ENCODE measurements around the gene RFC1.
"Not testable (repeated sequence)": the region's sequence is repeated elsewhere in the genome, so short reads cannot be mapped to it uniquely, and the experiment has no call there.

DNA sequence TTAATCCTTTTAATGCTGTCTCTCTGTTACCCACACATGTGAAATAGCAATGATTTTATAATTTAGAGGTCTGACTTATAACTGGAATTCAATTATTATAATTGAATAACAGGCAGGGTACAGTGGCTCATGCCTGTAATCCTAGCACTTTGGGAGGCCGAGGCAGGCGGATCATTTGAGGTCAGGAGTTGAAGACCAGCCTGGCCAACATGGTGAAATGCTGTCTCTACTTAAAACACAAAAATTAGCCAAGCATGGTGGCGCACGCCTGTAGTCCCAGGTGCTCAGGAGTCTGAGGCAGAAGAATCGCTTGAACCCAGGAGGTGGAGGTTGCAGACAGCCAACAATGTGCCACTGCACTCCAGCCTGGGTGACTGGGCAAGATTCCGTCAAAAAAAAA, 88.5 kb downstream of the RFC1 start:
- TF ChIP-seq, protein P1, sequence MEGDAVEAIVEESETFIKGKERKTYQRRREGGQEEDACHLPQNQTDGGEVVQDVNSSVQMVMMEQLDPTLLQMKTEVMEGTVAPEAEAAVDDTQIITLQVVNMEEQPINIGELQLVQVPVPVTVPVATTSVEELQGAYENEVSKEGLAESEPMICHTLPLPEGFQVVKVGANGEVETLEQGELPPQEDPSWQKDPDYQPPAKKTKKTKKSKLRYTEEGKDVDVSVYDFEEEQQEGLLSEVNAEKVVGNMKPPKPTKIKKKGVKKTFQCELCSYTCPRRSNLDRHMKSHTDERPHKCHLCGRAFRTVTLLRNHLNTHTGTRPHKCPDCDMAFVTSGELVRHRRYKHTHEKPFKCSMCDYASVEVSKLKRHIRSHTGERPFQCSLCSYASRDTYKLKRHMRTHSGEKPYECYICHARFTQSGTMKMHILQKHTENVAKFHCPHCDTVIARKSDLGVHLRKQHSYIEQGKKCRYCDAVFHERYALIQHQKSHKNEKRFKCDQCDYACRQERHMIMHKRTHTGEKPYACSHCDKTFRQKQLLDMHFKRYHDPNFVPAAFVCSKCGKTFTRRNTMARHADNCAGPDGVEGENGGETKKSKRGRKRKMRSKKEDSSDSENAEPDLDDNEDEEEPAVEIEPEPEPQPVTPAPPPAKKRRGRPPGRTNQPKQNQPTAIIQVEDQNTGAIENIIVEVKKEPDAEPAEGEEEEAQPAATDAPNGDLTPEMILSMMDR (IDR thresholded peaks at IDR 0.05 in 8 of 11, conservative IDR thresholded peaks at IDR 0.05 in 3 of 11), result not testable (repeated sequence)
- not testable (repeated sequence) for TF ChIP-seq POLR2A, POLR2AphosphoS5 (IDR thresholded peaks at IDR 0.05)

All from spleen (tissue), 7 donors.